ENCODE results near the gene CUX1. TPM values are rescaled to one million over a fixed set of nuclear protein-coding genes. Genes with fewer than 3 reads are reported as not detected.
A peak's percentile ranks its signal among the peaks of the same experiment; 100 is the strongest.

Gene CUX1
- total and polyA plus RNA-seq, 2 of the 13 experiments (the other 11 are each of a cell fraction or from before 2014, with no cell fraction given) = 13.7 to 14.9 TPM

GRCh38 chr7:102024769-102025391 is 207.5 kb downstream of the CUX1 start (continued):
- TF ChIP-seq EEA1 (CRISPR knock-in tag; IDR thresholded peaks at IDR 0.05; ENCODE audit: borderline replicate concordance) = no peak
- TF ChIP-seq MATR3 (CRISPR knock-in tag; IDR thresholded peaks at IDR 0.05) = no peak
- TF ChIP-seq TMF1 (CRISPR knock-in tag; IDR thresholded peaks at IDR 0.05; ENCODE audit: low read depth) = no peak
- TF ChIP-seq NKX3-1 (CRISPR knock-in tag; IDR thresholded peaks at IDR 0.05) = no peak
- no peak for TF ChIP-seq ZNF512B (CRISPR knock-in tag; IDR thresholded peaks at IDR 0.05; ENCODE audit: borderline replicate concordance)
- TF ChIP-seq EZH2 (conservative IDR thresholded peaks at IDR 0.05; ENCODE audit: low read depth, low read length) = no peak
- TF ChIP-seq PHF8 (CRISPR knock-in tag; IDR thresholded peaks at IDR 0.05) = peak; percentile 38; the same call in 1 of the 2 replicates
- no peak for TF ChIP-seq DDIT3 (CRISPR knock-in tag; IDR thresholded peaks at IDR 0.05)
- TF ChIP-seq ZNF326 (CRISPR knock-in tag; IDR thresholded peaks at IDR 0.05; ENCODE audit: borderline replicate concordance) = no peak
- TF ChIP-seq ISX (CRISPR knock-in tag; conservative IDR thresholded peaks at IDR 0.05) = no peak
- TF ChIP-seq ZNF549 (CRISPR knock-in tag; IDR thresholded peaks at IDR 0.05) = no peak
- no peak for TF ChIP-seq REL (CRISPR knock-in tag; conservative IDR thresholded peaks at IDR 0.05)
- TF ChIP-seq, protein P1, sequence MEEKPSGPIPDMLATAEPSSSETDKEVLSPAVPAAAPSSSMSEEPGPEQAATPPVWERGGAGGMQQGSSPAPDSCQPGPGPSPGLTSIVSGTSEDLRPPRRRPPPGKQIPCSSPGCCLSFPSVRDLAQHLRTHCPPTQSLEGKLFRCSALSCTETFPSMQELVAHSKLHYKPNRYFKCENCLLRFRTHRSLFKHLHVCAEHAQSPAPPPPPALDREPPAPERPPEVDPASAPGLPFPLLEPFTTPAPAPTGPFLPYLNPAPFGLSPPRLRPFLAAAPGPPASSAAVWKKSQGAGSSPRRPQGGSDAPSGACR (CRISPR knock-in tag; IDR thresholded peaks at IDR 0.05) = no peak
- TF ChIP-seq NFYB (CRISPR knock-in tag; IDR thresholded peaks at IDR 0.05) = no peak; the same call in 1 of the 2 replicates
- TF ChIP-seq ZNF264 (CRISPR knock-in tag; IDR thresholded peaks at IDR 0.05) = 0 out of 2 replicates have a peak, but pooled peaks have one; percentile 25
- no peak for TF ChIP-seq ZNF841 (CRISPR knock-in tag; IDR thresholded peaks at IDR 0.05; ENCODE audit: borderline replicate concordance)
- TF ChIP-seq RBM22 (optimal IDR thresholded peaks at IDR 0.05; ENCODE audit: low read length) = no peak
- TF ChIP-seq PAWR (CRISPR knock-in tag; IDR thresholded peaks at IDR 0.05; ENCODE audit: borderline replicate concordance) = no peak
- no peak for TF ChIP-seq GATA4 (IDR thresholded peaks at IDR 0.05; ENCODE audit: borderline replicate concordance, low read depth)
- TF ChIP-seq, protein P2, sequence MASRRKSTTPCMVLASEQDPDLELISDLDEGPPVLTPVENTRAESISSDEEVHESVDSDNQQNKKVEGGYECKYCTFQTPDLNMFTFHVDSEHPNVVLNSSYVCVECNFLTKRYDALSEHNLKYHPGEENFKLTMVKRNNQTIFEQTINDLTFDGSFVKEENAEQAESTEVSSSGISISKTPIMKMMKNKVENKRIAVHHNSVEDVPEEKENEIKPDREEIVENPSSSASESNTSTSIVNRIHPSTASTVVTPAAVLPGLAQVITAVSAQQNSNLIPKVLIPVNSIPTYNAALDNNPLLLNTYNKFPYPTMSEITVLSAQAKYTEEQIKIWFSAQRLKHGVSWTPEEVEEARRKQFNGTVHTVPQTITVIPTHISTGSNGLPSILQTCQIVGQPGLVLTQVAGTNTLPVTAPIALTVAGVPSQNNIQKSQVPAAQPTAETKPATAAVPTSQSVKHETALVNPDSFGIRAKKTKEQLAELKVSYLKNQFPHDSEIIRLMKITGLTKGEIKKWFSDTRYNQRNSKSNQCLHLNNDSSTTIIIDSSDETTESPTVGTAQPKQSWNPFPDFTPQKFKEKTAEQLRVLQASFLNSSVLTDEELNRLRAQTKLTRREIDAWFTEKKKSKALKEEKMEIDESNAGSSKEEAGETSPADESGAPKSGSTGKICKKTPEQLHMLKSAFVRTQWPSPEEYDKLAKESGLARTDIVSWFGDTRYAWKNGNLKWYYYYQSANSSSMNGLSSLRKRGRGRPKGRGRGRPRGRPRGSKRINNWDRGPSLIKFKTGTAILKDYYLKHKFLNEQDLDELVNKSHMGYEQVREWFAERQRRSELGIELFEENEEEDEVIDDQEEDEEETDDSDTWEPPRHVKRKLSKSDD (CRISPR knock-in tag; IDR thresholded peaks at IDR 0.05; ENCODE audit: low read depth) = peak; percentile 45; the same call in 1 of the 2 replicates
- no peak; the same call in 1 of the 2 replicates for TF ChIP-seq HMG20B (CRISPR knock-in tag; conservative IDR thresholded peaks at IDR 0.05)
- no peak for TF ChIP-seq YY1 (IDR thresholded peaks at IDR 0.05; ENCODE audit: insufficient read depth, insufficient replicate concordance, low read depth, low read length)
- no peak for TF ChIP-seq ZNF570 (CRISPR knock-in tag; IDR thresholded peaks at IDR 0.05; ENCODE audit: borderline replicate concordance)
- TF ChIP-seq SIX4 (CRISPR knock-in tag; IDR thresholded peaks at IDR 0.05) = no peak
